ENCODE measurements around the gene PIM2. TPM values are rescaled to one million over a fixed set of nuclear protein-coding genes. Genes with fewer than 3 reads are reported as not detected.

The PIM2 gene
- total RNA-seq = 3.1 TPM

- Histone ChIP-seq H3K9me3 (ENCODE audit: control insufficient read depth in 3 of 3, low read length in 3 of 3) (no peaks in the 10 kb centered on the region), H3K4me1 (ENCODE audit: control insufficient read depth in 3 of 3, insufficient read depth in 3 of 3, low read length in 3 of 3) (peaks cover 10 to 22% (median 17%) of the 10 kb centered on the region in 3 donors), H3K27me3 (ENCODE audit: control insufficient read depth in 3 of 3, insufficient read depth in 3 of 3, low read length in 3 of 3) (no peaks in the 10 kb centered on the region), H3K36me3 (ENCODE audit: control insufficient read depth in 3 of 3, insufficient read depth in 3 of 3, low read length in 3 of 3) (peaks cover 10 to 19% (median 11%) of the 10 kb centered on the region in 3 donors), H3K9ac (ENCODE audit: low read depth in 1 of 3, low read length in 3 of 3) (peak within 1 kb of the TSS; percentile 33 to 75 (median 72)), H3K4me3 (ENCODE audit: low read length in 3 of 3) (peak within 1 kb of the TSS; percentile 48 to 64 (median 63)), H3K27ac (ENCODE audit: low read depth, low read length) (peak within 1 kb of the TSS; percentile 68)
These were observed at the start of gene PIM2 for GRCh38 chrX:48918643-48919340. TSS of gene PIM2 (minus strand) at chrX:48919024. CDS start at chrX:48918834, 190 bp downstream.

DNA sequence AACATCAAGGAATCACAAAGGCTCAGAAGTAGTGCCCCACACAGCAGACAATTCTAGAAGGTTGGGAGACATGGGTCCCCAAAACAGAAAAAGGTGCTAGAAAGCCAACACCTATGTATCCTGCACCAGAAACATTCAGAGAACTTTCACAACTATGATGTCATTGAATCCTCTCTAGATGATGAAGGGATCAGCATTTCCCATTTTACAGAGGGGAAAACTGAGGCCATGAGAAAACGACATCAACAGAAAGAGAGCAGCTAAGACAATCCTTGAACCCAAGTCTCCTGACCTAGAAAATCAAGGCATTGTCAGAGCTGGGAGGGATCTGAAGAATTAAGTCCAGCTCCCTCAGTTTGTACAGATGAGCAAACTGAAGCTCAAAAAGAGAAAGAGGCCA lies 49.6 kb upstream of the PIM2 start:
- Histone ChIP-seq H3K9ac (ENCODE audit: low read depth in 1 of 3, low read length in 3 of 3) (no peak overlapping the region), H3K27me3 (ENCODE audit: control insufficient read depth in 3 of 3, insufficient read depth in 3 of 3, low read length in 3 of 3) (no peaks in the 10 kb centered on the region), H3K4me3 (ENCODE audit: low read length in 3 of 3) (no peak overlapping the region), H3K9me3 (ENCODE audit: control insufficient read depth in 3 of 3, low read length in 3 of 3) (no peaks in the 10 kb centered on the region), H3K27ac (ENCODE audit: low read depth, low read length) (no peak overlapping the region), H3K36me3 (ENCODE audit: control insufficient read depth in 3 of 3, insufficient read depth in 3 of 3, low read length in 3 of 3) (no peaks in the 10 kb centered on the region), H3K4me1 (ENCODE audit: control insufficient read depth in 3 of 3, insufficient read depth in 3 of 3, low read length in 3 of 3) (peaks cover 0 to 5% (median 4%) of the 10 kb centered on the region in 3 donors)

- H3K27ac ChIP-seq (ENCODE audit: low read depth, low read length) = no peak overlapping the region
- no peaks in the 10 kb centered on the region for H3K9me3 ChIP-seq (ENCODE audit: control insufficient read depth in 3 of 3, low read length in 3 of 3)
- no peaks in the 10 kb centered on the region for H3K36me3 ChIP-seq (ENCODE audit: control insufficient read depth in 3 of 3, insufficient read depth in 3 of 3, low read length in 3 of 3)
- H3K9ac ChIP-seq (ENCODE audit: low read depth in 1 of 3, low read length in 3 of 3) = no peak overlapping the region
- H3K4me1 ChIP-seq (ENCODE audit: control insufficient read depth in 3 of 3, insufficient read depth in 3 of 3, low read length in 3 of 3) = peaks cover 0 to 1% (median under 1%) of the 10 kb centered on the region in 3 donors
- H3K4me3 ChIP-seq (ENCODE audit: low read length in 3 of 3) = no peak overlapping the region
- no peaks in the 10 kb centered on the region for H3K27me3 ChIP-seq (ENCODE audit: control insufficient read depth in 3 of 3, insufficient read depth in 3 of 3, low read length in 3 of 3)
These were observed 48.2 kb upstream of the PIM2 start for GRCh38 chrX:48966796-48967579.

GRCh38 chrX:48965959-48966358 lies 47.1 kb upstream of the PIM2 start:
- H3K36me3 ChIP-seq (ENCODE audit: control insufficient read depth in 3 of 3, insufficient read depth in 3 of 3, low read length in 3 of 3) = no peaks in the 10 kb centered on the region
- no peak overlapping the region for H3K9ac ChIP-seq (ENCODE audit: low read depth in 1 of 3, low read length in 3 of 3)
- no peaks in the 10 kb centered on the region for H3K4me1 ChIP-seq (ENCODE audit: control insufficient read depth in 3 of 3, insufficient read depth in 3 of 3, low read length in 3 of 3)
- H3K4me3 ChIP-seq (ENCODE audit: low read length in 3 of 3) = no peak overlapping the region
- no peaks in the 10 kb centered on the region for H3K27me3 ChIP-seq (ENCODE audit: control insufficient read depth in 3 of 3, insufficient read depth in 3 of 3, low read length in 3 of 3)
- H3K27ac ChIP-seq (ENCODE audit: low read depth, low read length) = no peak overlapping the region
- no peaks in the 10 kb centered on the region for H3K9me3 ChIP-seq (ENCODE audit: control insufficient read depth in 3 of 3, low read length in 3 of 3)

- Histone ChIP-seq H3K4me3 (ENCODE audit: low read length in 3 of 3) (no peak overlapping the region), H3K27me3 (ENCODE audit: control insufficient read depth in 3 of 3, insufficient read depth in 3 of 3, low read length in 3 of 3) (no peaks in the 10 kb centered on the region), H3K9ac (ENCODE audit: low read depth in 1 of 3, low read length in 3 of 3) (no peak overlapping the region), H3K27ac (ENCODE audit: low read depth, low read length) (no peak overlapping the region), H3K9me3 (ENCODE audit: control insufficient read depth in 3 of 3, low read length in 3 of 3) (no peaks in the 10 kb centered on the region), H3K4me1 (ENCODE audit: control insufficient read depth in 3 of 3, insufficient read depth in 3 of 3, low read length in 3 of 3) (peaks cover 6 to 7% (median 7%) of the 10 kb centered on the region in 3 donors), H3K36me3 (ENCODE audit: control insufficient read depth in 3 of 3, insufficient read depth in 3 of 3, low read length in 3 of 3) (no peaks in the 10 kb centered on the region)
These were observed 42.8 kb upstream of the PIM2 start for GRCh38 chrX:48961585-48962091.

- peaks cover 0 to 5% (median 0%) of the 10 kb centered on the region in 3 donors for H3K36me3 ChIP-seq (ENCODE audit: control insufficient read depth in 3 of 3, insufficient read depth in 3 of 3, low read length in 3 of 3)
- H3K9ac ChIP-seq (ENCODE audit: low read depth in 1 of 3, low read length in 3 of 3) = no peak overlapping the region
- H3K4me3 ChIP-seq (ENCODE audit: low read length in 3 of 3) = no peak overlapping the region
- no peaks in the 10 kb centered on the region for H3K9me3 ChIP-seq (ENCODE audit: control insufficient read depth in 3 of 3, low read length in 3 of 3)
- no peak overlapping the region for H3K27ac ChIP-seq (ENCODE audit: low read depth, low read length)
- H3K4me1 ChIP-seq (ENCODE audit: control insufficient read depth in 3 of 3, insufficient read depth in 3 of 3, low read length in 3 of 3) = peaks cover 19 to 20% (median 20%) of the 10 kb centered on the region in 3 donors
- no peaks in the 10 kb centered on the region for H3K27me3 ChIP-seq (ENCODE audit: control insufficient read depth in 3 of 3, insufficient read depth in 3 of 3, low read length in 3 of 3)
These were observed 41.5 kb upstream of the PIM2 start for GRCh38 chrX:48960291-48960690.

DNA sequence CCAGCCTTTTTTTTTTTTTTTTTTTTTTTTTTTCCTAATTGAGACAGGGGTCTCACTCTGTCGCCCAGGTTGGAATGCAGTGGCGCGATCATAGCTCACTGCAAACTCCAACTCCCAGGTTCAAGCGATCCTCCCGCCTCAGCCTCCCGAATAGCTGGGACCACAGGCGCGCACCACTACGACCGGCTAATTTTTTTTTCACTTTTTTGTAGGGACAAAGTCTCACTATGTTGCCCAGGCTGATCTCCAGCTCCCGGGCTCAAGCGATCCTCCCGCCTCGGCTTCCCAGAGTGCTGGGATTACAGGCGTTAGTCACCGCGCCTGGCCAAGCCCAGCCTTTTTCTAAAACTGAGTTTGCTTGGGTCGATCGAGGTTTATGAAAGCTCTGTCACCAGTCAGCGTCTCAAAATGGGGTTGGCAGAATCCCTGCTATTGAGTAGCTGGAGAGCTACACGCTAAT lies 39.8 kb upstream of the PIM2 start:
- Histone ChIP-seq H3K9me3 (ENCODE audit: control insufficient read depth in 3 of 3, low read length in 3 of 3) (no peaks in the 10 kb centered on the region), H3K27ac (ENCODE audit: low read depth, low read length) (peak overlapping the region; percentile 97), H3K9ac (ENCODE audit: low read depth in 1 of 3, low read length in 3 of 3) (peak overlapping the region; percentile 59 to 89 (median 85)), H3K4me1 (ENCODE audit: control insufficient read depth in 3 of 3, insufficient read depth in 3 of 3, low read length in 3 of 3) (peaks cover 30 to 35% (median 33%) of the 10 kb centered on the region in 3 donors), H3K4me3 (ENCODE audit: low read length in 3 of 3) (peak overlapping the region; percentile 65 to 72 (median 66)), H3K36me3 (ENCODE audit: control insufficient read depth in 3 of 3, insufficient read depth in 3 of 3, low read length in 3 of 3) (peaks cover 0 to 13% (median 0%) of the 10 kb centered on the region in 3 donors), H3K27me3 (ENCODE audit: control insufficient read depth in 3 of 3, insufficient read depth in 3 of 3, low read length in 3 of 3) (peaks cover 0 to 4% (median 0%) of the 10 kb centered on the region in 3 donors)

- H3K27ac ChIP-seq (ENCODE audit: low read depth, low read length) = peak overlapping the region; percentile 97
- H3K27me3 ChIP-seq (ENCODE audit: control insufficient read depth in 3 of 3, insufficient read depth in 3 of 3, low read length in 3 of 3) = peaks cover 0 to 4% (median 0%) of the 10 kb centered on the region in 3 donors
- no peaks in the 10 kb centered on the region for H3K9me3 ChIP-seq (ENCODE audit: control insufficient read depth in 3 of 3, low read length in 3 of 3)
- H3K36me3 ChIP-seq (ENCODE audit: control insufficient read depth in 3 of 3, insufficient read depth in 3 of 3, low read length in 3 of 3) = peaks cover 0 to 13% (median 0%) of the 10 kb centered on the region in 3 donors
- peak overlapping the region; percentile 89 to 96 (median 89) for H3K9ac ChIP-seq (ENCODE audit: low read depth in 1 of 3, low read length in 3 of 3)
- H3K4me3 ChIP-seq (ENCODE audit: low read length in 3 of 3) = peak overlapping the region; percentile 83 to 85 (median 84)
- peaks cover 36 to 40% (median 37%) of the 10 kb centered on the region in 3 donors for H3K4me1 ChIP-seq (ENCODE audit: control insufficient read depth in 3 of 3, insufficient read depth in 3 of 3, low read length in 3 of 3)
These were observed 39.2 kb upstream of the PIM2 start for GRCh38 chrX:48957827-48958634.

GRCh38 chrX:48957477-48957826 lies 38.6 kb upstream of the PIM2 start, which contains the start of gene OTUD5:
TSS of gene OTUD5 (minus strand) at chrX:48957607. CDS start at chrX:48957570, 37 bp downstream.
- Histone ChIP-seq H3K9ac (ENCODE audit: low read depth in 1 of 3, low read length in 3 of 3) (peak within 1 kb of the TSS; percentile 89 to 96 (median 89)), H3K4me3 (ENCODE audit: low read length in 3 of 3) (peak within 1 kb of the TSS; percentile 83 to 85 (median 84)), H3K9me3 (ENCODE audit: control insufficient read depth in 3 of 3, low read length in 3 of 3) (no peaks in the 10 kb centered on the region), H3K27ac (ENCODE audit: low read depth, low read length) (peak within 1 kb of the TSS; percentile 97), H3K36me3 (ENCODE audit: control insufficient read depth in 3 of 3, insufficient read depth in 3 of 3, low read length in 3 of 3) (peaks cover 0 to 13% (median 0%) of the 10 kb centered on the region in 3 donors), H3K27me3 (ENCODE audit: control insufficient read depth in 3 of 3, insufficient read depth in 3 of 3, low read length in 3 of 3) (peaks cover 0 to 4% (median 0%) of the 10 kb centered on the region in 3 donors), H3K4me1 (ENCODE audit: control insufficient read depth in 3 of 3, insufficient read depth in 3 of 3, low read length in 3 of 3) (peaks cover 37 to 44% (median 42%) of the 10 kb centered on the region in 3 donors)
